ENCODE results near the gene DCST2. TPM values are rescaled to one million over a fixed set of nuclear protein-coding genes. Genes with fewer than 3 reads are reported as not detected.

DCST2 gene
- total RNA-seq, 3 donors from 2014 or later (not counting 1 experiment from before 2014, with no cell fraction given) = 0.30 to 0.92 (median 0.32) TPM

GRCh38 chr1:155000726-155001424 lies 32.7 kb downstream of the DCST2 start:
- H3K9me3 ChIP-seq (ENCODE audit: control insufficient read depth, insufficient read depth, low read length) = no peaks in the 10 kb centered on the region
- Mint-ChIP-seq H3K27me3 (ENCODE audit: low read depth in 2 of 2) (no peaks in the 10 kb centered on the region), H3K36me3 (no peaks in the 10 kb centered on the region), H3K9me3 (no peaks in the 10 kb centered on the region), H3K4me1 (peaks cover 20 to 56% of the 10 kb centered on the region in 2 donors), H3K27ac (peak overlapping the region; percentile 82 to 92), H3K4me3 (peak overlapping the region; percentile 95)
- H3K27ac ChIP-seq (ENCODE audit: low read length) = peak overlapping the region; percentile 94
- intact Hi-C loops (cut with micrococcal nuclease) = loop anchor here (1.0 to 5.0 kb wide), 3 partner anchors 18 to 444 kb away; partner anchors contain the start of genes EFNA4, FLAD1 and UBE2Q1
- peaks cover 68% of the 10 kb centered on the region for H3K4me1 ChIP-seq (ENCODE audit: control insufficient read depth, insufficient read depth, low read length)
- no peak for TF ChIP-seq CTCF (IDR thresholded peaks at IDR 0.05)
- H3K27me3 ChIP-seq (ENCODE audit: control insufficient read depth, insufficient read depth, low read length) = no peaks in the 10 kb centered on the region
- peak overlapping the region; percentile 75 for H3K4me3 ChIP-seq (ENCODE audit: low read length)
- under 1% methylated on average over 42 of the region's 43 CpGs for WGBS (ENCODE audit: insufficient coverage)
- ATAC-seq (peak; percentile 39 to 61 (median 52)), DNase-seq (peak; percentile 81 to 84)
- no peaks in the 10 kb centered on the region for H3K36me3 ChIP-seq (ENCODE audit: control insufficient read depth, insufficient read depth, low read length)

GRCh38 chr1:155000411-155000725 lies 33.2 kb downstream of the DCST2 start:
- ATAC-seq = no peak
- no peaks in the 10 kb centered on the region for H3K9me3 Mint-ChIP-seq
- no peaks in the 10 kb centered on the region for H3K36me3 Mint-ChIP-seq
- TF ChIP-seq CTCF (IDR thresholded peaks at IDR 0.05) = no peak
- Histone ChIP-seq H3K4me3 (ENCODE audit: low read length) (peak overlapping the region; percentile 75), H3K36me3 (ENCODE audit: control insufficient read depth, insufficient read depth, low read length) (no peaks in the 10 kb centered on the region), H3K4me1 (ENCODE audit: control insufficient read depth, insufficient read depth, low read length) (peaks cover 63% of the 10 kb centered on the region), H3K9me3 (ENCODE audit: control insufficient read depth, insufficient read depth, low read length) (no peaks in the 10 kb centered on the region), H3K27ac (ENCODE audit: low read length) (peak overlapping the region; percentile 94), H3K27me3 (ENCODE audit: control insufficient read depth, insufficient read depth, low read length) (no peaks in the 10 kb centered on the region)
- H3K4me3 Mint-ChIP-seq = peak overlapping the region; percentile 88
- intact Hi-C loops (cut with micrococcal nuclease) = loop anchor here (5.0 kb wide), 2 partner anchors 62 to 443 kb away; partner anchors contain the start of genes EFNA4 and UBE2Q1
- H3K27ac Mint-ChIP-seq = peak overlapping the region; percentile 82 to 92
- peaks cover 20 to 51% of the 10 kb centered on the region in 2 donors for H3K4me1 Mint-ChIP-seq
- H3K27me3 Mint-ChIP-seq (ENCODE audit: low read depth in 2 of 2) = no peaks in the 10 kb centered on the region
- no peak for DNase-seq
- WGBS (ENCODE audit: insufficient coverage) = 5% methylated on average over 5 of the region's 13 CpGs

- no peaks in the 10 kb centered on the region for H3K9me3 ChIP-seq (ENCODE audit: control insufficient read depth, insufficient read depth, low read length)
- intact Hi-C loops (cut with micrococcal nuclease) = loop anchor here (2.0 to 5.0 kb wide), 3 partner anchors 39 to 442 kb away; partner anchors contain the start of genes EFNA4, PYGO2 and UBE2Q1
- peak overlapping the region; percentile 75 for H3K4me3 ChIP-seq (ENCODE audit: low read length)
- Mint-ChIP-seq H3K4me1 (peaks cover 20 to 46% of the 10 kb centered on the region in 2 donors), H3K4me3 (peak overlapping the region; percentile 88), H3K36me3 (no peaks in the 10 kb centered on the region), H3K27ac (peak overlapping the region; percentile 82 to 92), H3K9me3 (no peaks in the 10 kb centered on the region), H3K27me3 (ENCODE audit: low read depth in 2 of 2) (no peaks in the 10 kb centered on the region)
- no peak for ATAC-seq
- H3K36me3 ChIP-seq (ENCODE audit: control insufficient read depth, insufficient read depth, low read length) = no peaks in the 10 kb centered on the region
- DNase-seq = peak in 1 of 2 donors; percentile 77
- no peak for TF ChIP-seq CTCF (IDR thresholded peaks at IDR 0.05)
- under 1% methylated on average over 41 of the region's 50 CpGs for WGBS (ENCODE audit: insufficient coverage)
- no peaks in the 10 kb centered on the region for H3K27me3 ChIP-seq (ENCODE audit: control insufficient read depth, insufficient read depth, low read length)
- H3K4me1 ChIP-seq (ENCODE audit: control insufficient read depth, insufficient read depth, low read length) = peaks cover 57% of the 10 kb centered on the region
- H3K27ac ChIP-seq (ENCODE audit: low read length) = peak overlapping the region; percentile 60
These were observed 33.8 kb downstream of the DCST2 start for GRCh38 chr1:154999571-155000410.

Data from natural killer cell (primary cell).